K562 (cell line): ENCODE results near the gene CSK. TPM values are rescaled to one million over a fixed set of nuclear protein-coding genes. Genes with fewer than 3 reads are reported as not detected.

Experiments used
- ATAC-seq: fragments of 200-7000 bp; cut with Tn5 transposase; 3 replicates; pipeline ENCODE4 v1.9.1; 2020; ENCODE audit warnings: moderate library complexity
- BruUV-seq: library from RNA; stranded (reverse); fragments of 400-500 nt; replicated peaks from 2 replicates; lab custom pipeline; 2021; lab: Mats Ljungman, UMichigan
- CTCF ChIA-PET: fragments of 300-600 bp; formaldehyde crosslinking; extraction: SDS; loops from one replicate; lab custom pipeline; 2021; ENCODE audit warnings: low intra/inter-chr PET ratio; lab: Yijun Ruan, JAX
- POLR2A ChIA-PET: fragments of 300-600, 350-650 bp; sonication (Branson Sonifier 250); formaldehyde crosslinking; extraction: SDS; loops from one replicate; lab custom pipeline; 2021; ENCODE audit warnings: antibody characterized with exemption, inconsistent platforms; lab: Yijun Ruan, JAX
- DNase-seq, 4 experiments: peaks; one replicate each; pipeline versions ENCODE4 v3.0.0 to v3.0.0-alpha.2; 2011 to 2018; ENCODE audit warnings: low spot score in 3 of 4, mixed read lengths in 3 of 4; ENCODE audit errors: extremely low read depth in 1 of 4
- FAIRE-seq: peaks from 2 replicates; lab custom pipeline; 2011; peaks lifted over from hg19 to GRCh38; lab: Jason Lieb, UNC
- H2AFZ ChIP-seq: 2 replicates; pipeline ENCODE4 v1.6.0; 2011; ENCODE audit warnings: low read depth, low read length, control low read depth, inconsistent platforms
- H3K27ac ChIP-seq: fragments of 200-600 bp; 3 replicates; pipeline ENCODE4 v1.8.0; 2011; ENCODE audit warnings: low read depth, mild to moderate bottlenecking, control low read depth, inconsistent platforms, low read length, moderate library complexity, mixed read lengths; ENCODE audit errors: extremely low read depth
- H3K27me3 ChIP-seq, 2 experiments: fragments of 300-600 bp in 1 of 2; 2 replicates in 1 of 2; 3 replicates in 1 of 2; pipeline versions ENCODE4 v1.6.0 to v1.8.0; 2011; ENCODE audit warnings: inconsistent platforms in 2 of 2, low read length in 2 of 2, mild to moderate bottlenecking in 1 of 2, mixed read lengths in 1 of 2, moderate library complexity in 1 of 2; ENCODE audit not compliant: control insufficient read depth in 2 of 2, insufficient read depth in 2 of 2
- H3K36me3 ChIP-seq: fragments of 300-600 bp; 3 replicates; pipeline ENCODE4 v1.8.0; 2011; ENCODE audit warnings: mild to moderate bottlenecking, low read length, inconsistent platforms; ENCODE audit not compliant: control insufficient read depth, insufficient read depth
- H3K4me1 ChIP-seq, 2 experiments: fragments of 200-600 bp in 1 of 2; replicated peaks in 1 of 2; 2 replicates in 1 of 2; 3 replicates in 1 of 2; pipeline versions ENCODE4 v1.5.1 to v1.8.0; 2011; ENCODE audit warnings: inconsistent platforms in 2 of 2, low read length in 2 of 2, mild to moderate bottlenecking in 1 of 2, mixed read lengths in 1 of 2, moderate library complexity in 1 of 2; ENCODE audit not compliant: control insufficient read depth in 2 of 2, insufficient read depth in 2 of 2
- H3K4me2 ChIP-seq: 2 replicates; pipeline ENCODE4 v1.6.1; 2011; ENCODE audit warnings: low read length, control low read depth, inconsistent platforms, mixed read lengths; ENCODE audit not compliant: insufficient read depth
- H3K4me3 ChIP-seq: fragments of 200-600 bp; sonication (generic), shearing (Covaris generic); 2 replicates; pipeline ENCODE4 v1.5.1; 2016; ENCODE audit warnings: control low read depth, inconsistent platforms
- H3K79me2 ChIP-seq: fragments of 200-600 bp; 3 replicates; pipeline ENCODE4 v1.8.0; 2011; ENCODE audit warnings: low read length, inconsistent platforms; ENCODE audit not compliant: control insufficient read depth, insufficient read depth
- H3K9ac ChIP-seq, 2 experiments: 2 replicates each; pipeline versions ENCODE4 v1.6.0 to v1.6.1; 2011; ENCODE audit warnings: low read depth in 2 of 2, low read length in 2 of 2, control low read depth in 1 of 2, inconsistent platforms in 1 of 2, mild to moderate bottlenecking in 1 of 2, mixed read lengths in 1 of 2; ENCODE audit not compliant: insufficient read depth in 1 of 2
- H3K9me1 ChIP-seq: one replicate; pipeline ENCODE4 v1.6.0; 2011; ENCODE audit warnings: inconsistent platforms, mild to moderate bottlenecking, low read length, moderate library complexity; ENCODE audit not compliant: control insufficient read depth, insufficient read depth
- H3K9me3 ChIP-seq: replicated peaks from 2 replicates; pipeline ENCODE4 v1.5.1; 2011; ENCODE audit warnings: low read depth, low read length, inconsistent platforms; ENCODE audit not compliant: control insufficient read depth, insufficient read depth
- H4K20me1 ChIP-seq: replicated peaks from 2 replicates; pipeline ENCODE4 v1.6.1; 2011; ENCODE audit warnings: low read length, inconsistent platforms, mixed read lengths; ENCODE audit not compliant: control insufficient read depth, insufficient read depth
- CTCF ChIP-seq, 3 experiments: IDR thresholded peaks in 2 of 3; conservative IDR thresholded peaks in 1 of 3; 2 replicates each; pipeline ENCODE4 v1.5.1; 2011 to 2012; ENCODE audit warnings: low read length in 3 of 3, mild to moderate bottlenecking in 3 of 3, control low read depth in 2 of 3, improper control_type of control experiment in 1 of 3, inconsistent platforms in 1 of 3, low read depth in 1 of 3, mixed read lengths in 1 of 3, moderate library complexity in 1 of 3; ENCODE audit not compliant: insufficient read depth in 2 of 3
- FOXJ3 ChIP-seq: sonication (generic); formaldehyde crosslinking; IDR thresholded peaks from 2 replicates; pipeline ENCODE4 v1.4.0; 2020; ENCODE audit warnings: mild to moderate bottlenecking, missing genetic modification reagents
- WGBS: fragments of 100-300 bp; shearing (Covaris generic); methylation state at CpG from one replicate; pipeline ENCODE4 v1.1.6; 2016; ENCODE audit warnings: low coverage, mixed read lengths; ENCODE audit not compliant: insufficient coverage; ENCODE audit errors: missing lambda C conversion rate; 5-methylcytosine and 5-hydroxymethylcytosine counted together
- in situ Hi-C: fragments of 300-500 bp; cut with MboI; formaldehyde crosslinking; loops from 4 replicates; pipeline ENCODE4 v1.15.0; 2018; ENCODE audit warnings: inconsistent platforms, mixed read lengths
- intact Hi-C: fragments of 100-400 bp; cut with micrococcal nuclease; formaldehyde crosslinking; loops from 2 replicates; pipeline ENCODE4 v1.14.2; 2022
- polyA plus RNA-seq, 8 experiments: library from polyadenylated mRNA; depleted of rRNA in 4 of 8; stranded (reverse) in 5 of 8; unstranded in 3 of 8; fragments of >200 nt; fragmentation: Nextera tagmentation in 2 of 8; fragmentation: Illumina TruSeq in 1 of 8; extraction: Ambion mirVana in 2 of 8; extraction: Trizol in 1 of 8; gene quantifications; 2 replicates each; pipeline versions ENCODE4 v1.2.1 to v1.2.3, GENCODE V29; 2011 to 2014; ENCODE audit warnings: inconsistent platforms in 1 of 8, missing spikeins in 1 of 8
- total RNA-seq, 7 experiments: library from RNA; depleted of rRNA in 6 of 7; stranded (reverse); fragments of >200 nt in 6 of 7; fragmentation: Illumina TruSeq in 2 of 7; extraction: Trizol in 2 of 7; gene quantifications; 2 replicates each; pipeline versions ENCODE4 v1.2.1 to v1.2.3, GENCODE V29; 2011 to 2021; ENCODE audit warnings: low replicate concordance in 1 of 7

Gene CSK
- total and polyA plus RNA-seq, 9 of the 15 experiments (the other 6 are each of a cell fraction or from before 2014, with no cell fraction given) = 1.5 to 112 (median 22.5) TPM

- intact Hi-C loops = loop anchor here (2.0 kb wide), 1 partner anchor 393 kb away; no protein-coding TSS in a partner anchor
- under 1% methylated on average over 14 of the region's 15 CpGs for WGBS
- no peak overlapping the region for H3K27ac ChIP-seq
Observed at GRCh38 chr15:74768099-74768770, 13.6 kb upstream of the CSK start.

More at GRCh38 chr15:74768099-74768770, 13.6 kb upstream of the CSK start:
- no peaks in the 10 kb centered on the region for H3K36me3 ChIP-seq
- DNase-seq (no peak), ATAC-seq (no peak)
- H3K4me1 ChIP-seq = peaks cover 0 to 15% of the 10 kb centered on the region in 2 experiments; a peak in 1 of 5 replicates
- H3K4me2 ChIP-seq = no peak overlapping the region
- in situ Hi-C loops = loop anchor here (5.0 kb wide), 2 partner anchors 131 to 391 kb away; no protein-coding TSS in a partner anchor
- CTCF ChIA-PET = interaction anchor here (0.7 to 6.1 kb wide), 6 partner anchors 125 to 394 kb away, joined by 3 to 51 read pairs (median 6); no protein-coding TSS in a partner anchor
- peak in 1 of 3 experiments; percentile 8; a peak in 1 of 6 replicates for TF ChIP-seq CTCF (IDR thresholded peaks at IDR 0.05 in 2 of 3, conservative IDR thresholded peaks at IDR 0.05 in 1 of 3; ENCODE audit: insufficient read depth in 2 of 3, low read depth in 1 of 3, low read length in 3 of 3)
- TF ChIP-seq FOXJ3 (CRISPR knock-in tag) = no peak
- TF ChIP-seq, all 486 proteins: peak for 1
- peak overlapping the region; percentile 22; the same call in 1 of the 2 replicates for H2AFZ ChIP-seq
- POLR2A ChIA-PET = interaction anchor here (0.6 to 2.2 kb wide), 8 partner anchors 8 to 180 kb away, joined by 3 to 7 read pairs (median 3); no protein-coding TSS in a partner anchor
- peaks cover 9 to 33% of the 10 kb centered on the region in 2 experiments; a peak in 3 of 5 replicates for H3K27me3 ChIP-seq
- no peaks in the 10 kb centered on the region for H3K9me3 ChIP-seq
- H3K9ac ChIP-seq = no peak overlapping the region; a peak in 1 of 4 replicates
- no TSS peak for BruUV-seq
- H3K9me1 ChIP-seq = no peaks in the 10 kb centered on the region
- H3K79me2 ChIP-seq = no peaks in the 10 kb centered on the region
- H4K20me1 ChIP-seq = no peaks in the 10 kb centered on the region; the same call in 1 of the 2 replicates
- no peak overlapping the region for H3K4me3 ChIP-seq
- FAIRE-seq = no peak
